ENCODE data around the gene INAFM2.

Gene INAFM2

DNA sequence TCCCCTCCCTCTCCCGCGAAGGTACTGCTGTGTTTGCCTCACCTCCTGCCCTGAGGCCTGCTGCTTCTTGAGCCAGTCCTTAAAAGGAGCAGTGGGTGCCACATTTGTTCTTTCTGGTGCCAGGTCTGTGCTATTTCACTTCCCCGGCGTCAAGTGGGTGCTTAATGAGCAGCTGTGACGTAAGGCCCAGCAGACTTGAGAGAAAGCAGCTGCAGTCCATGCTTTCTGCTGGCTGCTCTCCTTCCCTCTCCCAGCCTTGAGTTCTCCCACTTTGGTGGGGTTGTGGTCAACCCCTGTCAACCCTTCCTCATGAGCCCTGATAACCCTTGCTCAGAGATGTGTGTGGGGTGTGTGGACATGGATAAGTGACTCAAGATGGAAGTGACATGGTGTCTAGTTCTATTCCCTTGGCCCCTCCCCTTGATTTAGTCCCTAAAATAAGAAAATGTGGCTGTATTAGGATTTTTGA is 6.9 kb downstream of the INAFM2 start:
- DNase-seq, result no peak

GRCh38 chr15:40331026-40331425 is 7.5 kb downstream of the INAFM2 start:
- no peak for DNase-seq

GRCh38 chr15:40331637-40332036 is 8.1 kb downstream of the INAFM2 start:
- DNase-seq, result no peak

- no peak for DNase-seq
These were observed 8.8 kb downstream of the INAFM2 start for GRCh38 chr15:40332113-40332781.

- DNase-seq, result no peak
These were observed 10.5 kb downstream of the INAFM2 start for GRCh38 chr15:40333922-40334492.

DNA sequence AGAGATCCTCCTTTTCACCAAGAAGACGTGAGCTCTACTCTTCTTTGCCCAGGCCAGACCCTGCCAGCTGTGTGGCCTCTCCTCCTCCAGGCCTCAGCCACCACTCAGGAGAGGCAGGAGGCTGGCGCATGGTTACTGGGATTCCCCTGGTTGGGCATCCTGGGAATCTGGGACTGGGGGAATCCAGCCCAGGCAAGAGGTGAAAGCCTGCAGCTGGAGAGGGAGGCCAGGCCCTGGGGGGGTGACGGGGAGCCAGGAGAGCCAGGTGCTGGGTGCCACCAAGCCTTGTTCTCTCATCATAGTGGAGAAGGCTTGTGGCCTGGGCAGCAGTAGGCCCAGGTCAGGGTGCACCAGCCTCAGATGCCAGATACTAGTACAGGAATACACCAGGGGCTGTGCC is 11.0 kb downstream of the INAFM2 start:
- no peak for DNase-seq

DNA sequence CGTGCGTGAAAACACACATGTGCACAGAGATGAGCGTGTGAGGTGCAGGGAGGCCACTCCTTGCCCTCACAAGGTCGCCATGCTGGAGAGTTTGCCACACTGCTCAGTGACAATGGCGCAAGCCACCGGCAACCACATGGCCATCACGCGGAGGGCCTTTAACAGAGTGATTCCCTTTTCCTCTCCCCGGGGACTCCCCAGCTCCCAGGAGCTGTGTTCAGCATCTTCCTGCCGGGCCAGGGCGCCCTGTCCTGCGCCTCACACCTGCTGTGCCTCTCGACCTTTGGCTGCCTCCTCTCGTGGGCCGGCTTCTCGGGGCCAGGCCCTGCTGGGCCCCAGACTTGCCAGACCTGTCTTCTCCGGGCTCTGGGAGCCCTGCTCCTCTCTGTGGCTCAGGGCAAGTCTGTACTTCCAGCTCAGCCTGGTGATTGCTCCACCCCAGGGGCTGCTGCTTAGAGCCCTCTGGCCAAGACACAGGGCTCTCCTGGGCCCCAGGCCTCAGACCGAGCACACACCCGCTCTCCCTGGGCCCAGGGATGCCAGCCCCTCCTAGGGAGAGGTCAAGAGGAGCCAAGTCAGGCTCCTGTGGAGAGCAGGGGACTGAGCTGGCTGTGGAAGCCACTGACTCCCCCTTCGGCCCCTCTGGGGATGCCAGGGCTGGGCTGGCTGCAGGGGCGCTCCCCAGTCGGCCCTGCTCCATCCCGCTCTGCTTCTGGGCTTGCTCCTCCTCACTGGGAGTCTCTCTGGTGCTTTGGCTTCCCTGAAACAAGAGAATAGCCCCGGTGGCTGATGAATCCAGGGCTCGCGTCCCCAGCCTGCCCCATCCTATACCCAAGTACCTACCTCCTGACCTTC is 11.7 kb downstream of the INAFM2 start:
- no peak for DNase-seq

GRCh38 chr15:40335938-40336743 is 12.6 kb downstream of the INAFM2 start:
- no peak for DNase-seq

- no peak for DNase-seq
These were observed 13.2 kb downstream of the INAFM2 start for GRCh38 chr15:40336744-40337122.

GRCh38 chr15:40337597-40337996 is 14.1 kb downstream of the INAFM2 start:
- DNase-seq, result no peak

- no peak for DNase-seq
These were observed 14.7 kb downstream of the INAFM2 start for GRCh38 chr15:40338041-40338657.

DNA sequence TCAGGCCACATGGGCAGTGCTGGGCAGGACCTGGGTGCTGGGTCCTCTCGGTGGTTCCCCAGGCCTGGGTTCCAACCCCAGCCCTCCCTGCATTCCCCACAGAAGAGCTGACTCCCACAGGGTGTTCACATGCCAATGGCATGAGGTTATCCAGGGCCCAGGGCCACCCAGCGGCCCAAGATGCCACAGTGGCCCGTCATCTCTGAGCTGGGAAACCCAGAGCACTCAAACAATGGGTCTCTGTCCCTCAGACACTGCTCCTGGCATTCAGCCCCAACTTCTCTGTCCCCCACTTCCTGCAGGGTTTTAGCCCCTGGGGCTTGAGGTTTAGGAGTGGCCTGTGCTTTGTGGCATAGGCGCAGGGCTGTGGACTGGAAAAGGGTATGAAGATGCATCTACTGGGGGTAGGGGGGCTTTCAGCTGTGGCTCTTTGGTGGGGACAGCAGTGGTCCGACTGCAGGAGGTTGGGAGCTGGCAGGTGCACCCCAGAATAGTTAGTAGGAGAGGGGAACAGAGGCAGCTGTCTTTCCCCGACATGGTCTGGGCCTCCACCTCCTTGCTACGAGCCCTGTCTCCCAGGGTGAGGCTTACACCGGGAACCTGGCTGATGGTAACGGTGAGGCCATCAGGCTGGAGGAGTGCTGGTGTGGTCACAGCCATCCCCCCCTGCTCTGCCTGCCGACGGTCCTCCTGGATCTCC is 15.6 kb downstream of the INAFM2 start:
- peak; percentile 74 for DNase-seq

DNA sequence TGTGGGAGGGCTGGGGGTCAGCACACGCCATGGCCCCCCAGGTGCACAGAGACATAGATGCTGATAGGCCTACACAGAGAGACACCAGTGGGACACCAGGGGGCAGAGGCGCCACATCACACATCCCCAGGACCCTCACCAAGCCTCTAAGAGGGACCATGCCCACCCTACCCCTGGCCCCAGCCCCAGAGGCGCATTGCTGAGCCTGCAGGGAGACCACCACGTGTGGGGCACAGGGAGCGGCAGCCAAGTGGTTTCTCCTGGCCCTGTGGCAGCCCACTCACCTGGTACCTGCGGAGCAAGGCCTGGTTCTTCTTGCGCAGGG is 16.1 kb downstream of the INAFM2 start:
- DNase-seq, result no peak

- no peak for DNase-seq
These were observed 16.7 kb downstream of the INAFM2 start for GRCh38 chr15:40340038-40340739.

DNA sequence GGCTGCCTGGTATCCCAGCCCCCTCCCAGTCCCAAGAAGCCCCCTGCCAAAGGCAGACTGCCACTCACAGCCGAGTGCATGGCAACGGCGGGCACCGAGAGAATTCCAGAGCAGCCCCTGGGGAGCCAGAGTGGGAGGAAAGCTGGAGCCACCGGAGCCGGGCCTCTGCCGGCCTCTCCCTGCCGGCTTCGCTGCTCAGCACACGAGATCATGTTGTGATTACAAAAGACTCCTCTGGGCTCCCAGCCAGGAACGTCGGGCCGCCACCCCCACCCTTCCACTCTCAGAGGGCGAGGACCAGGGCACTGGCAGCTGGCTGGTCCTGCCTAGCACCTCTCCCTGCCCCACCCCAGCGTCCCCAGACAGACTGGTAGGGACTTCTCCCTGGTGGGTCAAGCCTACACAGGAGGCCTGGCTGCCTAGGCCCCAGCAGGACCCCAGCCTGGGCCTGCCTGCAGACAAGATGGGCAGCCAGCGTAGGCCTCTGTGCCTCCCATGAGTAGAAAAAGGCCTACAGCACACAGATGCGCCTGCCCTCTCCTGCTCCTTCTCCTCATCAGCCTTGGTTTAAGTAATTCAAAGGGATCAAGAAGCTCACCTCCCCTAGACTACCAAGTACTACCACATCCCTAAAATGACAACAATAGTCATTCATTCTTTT is 17.4 kb downstream of the INAFM2 start, which contains the start of gene CCDC9B:
Gene CCDC9B, minus strand, starts transcription at position 200 of the 661 bp plus-strand sequence. Its CDS starts 120 bp downstream, at position 80.
- DNase-seq, result peak; percentile 70

DNA sequence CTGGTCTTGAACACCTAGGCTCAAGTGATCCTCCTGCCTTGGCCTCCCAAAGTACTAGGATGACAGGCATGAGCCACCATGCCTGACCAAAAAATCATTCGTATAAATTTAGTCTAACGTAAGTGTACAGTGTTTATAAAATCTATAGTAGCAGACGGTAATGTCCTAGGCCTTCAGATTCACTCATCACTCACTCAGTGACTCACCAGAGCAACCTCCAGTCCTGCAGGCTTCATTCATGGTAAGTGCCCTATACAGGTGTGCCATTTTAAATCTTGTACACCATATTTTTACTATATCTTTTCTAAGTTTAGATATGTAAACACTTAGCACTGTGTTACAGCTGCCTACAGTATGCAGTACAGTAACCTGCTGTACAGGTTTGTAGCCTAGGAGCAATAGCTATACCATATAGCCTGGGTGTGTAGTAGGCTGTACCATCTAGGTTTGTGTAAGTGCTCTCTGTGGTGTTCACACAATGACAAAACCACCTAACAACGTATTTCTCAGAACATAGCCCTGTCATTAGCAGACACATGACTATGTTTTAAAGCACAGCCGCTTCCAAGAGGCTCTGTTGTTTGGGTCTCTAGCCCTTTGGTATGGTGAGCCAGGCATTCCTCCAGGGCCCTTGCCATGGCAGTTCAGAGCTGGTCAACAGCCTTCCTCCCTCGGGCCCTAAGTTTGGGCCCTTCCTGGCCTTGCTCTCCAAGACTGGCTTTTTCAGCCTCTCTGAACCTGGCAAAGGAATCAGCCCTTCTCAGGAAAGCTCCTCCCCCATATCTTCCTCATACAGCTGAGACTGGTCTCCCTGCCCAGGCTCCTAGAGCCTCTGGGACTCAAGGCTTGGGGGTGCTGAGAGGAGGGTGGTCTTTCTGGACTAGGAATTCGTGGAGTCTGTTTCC is 19.2 kb downstream of the INAFM2 start:
- DNase-seq, result no peak

DNA sequence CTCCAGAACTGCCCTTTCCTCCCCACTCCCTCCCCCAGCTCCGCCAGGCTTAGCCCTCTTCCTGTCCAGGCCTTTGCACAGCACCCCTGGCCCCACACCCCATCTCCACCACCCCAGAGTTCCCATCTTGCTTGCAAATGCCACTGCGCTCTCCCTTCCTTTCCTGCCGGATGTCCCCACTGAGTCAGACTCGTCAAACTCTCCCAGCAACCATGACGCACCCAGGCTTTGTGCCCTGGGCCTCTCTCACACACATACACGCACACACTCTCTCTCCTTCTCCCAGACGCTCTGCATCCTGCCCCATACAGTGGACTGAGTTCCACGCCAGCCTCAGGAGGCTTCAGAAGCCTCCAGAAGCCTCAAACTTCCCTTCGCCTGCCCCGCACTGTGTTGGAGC is 20.0 kb downstream of the INAFM2 start:
- DNase-seq, result peak; percentile 94

- DNase-seq, result no peak
These were observed 20.7 kb downstream of the INAFM2 start for GRCh38 chr15:40344217-40344616.

DNA sequence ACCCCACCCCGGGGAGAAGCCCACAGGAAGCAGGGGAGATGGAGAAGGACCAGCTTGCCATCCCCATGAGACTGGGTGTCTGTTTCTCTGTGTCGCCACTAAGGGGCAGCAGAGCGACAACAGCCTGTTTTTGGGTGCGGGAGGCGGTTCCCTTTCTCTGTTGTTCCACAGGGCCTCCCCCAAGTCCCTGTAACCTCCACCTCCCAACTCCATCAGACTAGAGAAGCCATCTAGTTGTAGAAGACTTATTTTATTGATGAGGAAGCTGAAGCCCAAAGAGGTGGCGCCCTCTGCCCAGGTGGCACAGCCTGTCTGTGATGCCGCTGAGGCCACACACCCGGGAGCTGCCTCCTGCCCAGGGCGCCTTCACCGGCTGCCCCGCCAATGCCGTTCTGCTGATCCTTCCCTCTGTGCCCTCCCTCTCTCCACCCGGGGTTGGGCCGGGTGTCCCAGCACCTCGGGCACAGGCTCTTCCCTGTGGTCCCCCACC is 21.2 kb downstream of the INAFM2 start:
- peak; percentile 40 for DNase-seq

All from amniotic stem cell (primary cell).